WTC11 (cell line): ENCODE data around the gene CDK5.

ENCODE experiments used
- CREB1 ChIP-seq: sonication (generic); formaldehyde crosslinking; IDR thresholded peaks from 2 replicates; pipeline ENCODE4 v1.8.0; 2023; ENCODE audit warnings: mild to moderate bottlenecking, missing genetic modification reagents
- CTCF ChIP-seq: fragments of 200-600 bp; IDR thresholded peaks from 2 replicates; pipeline ENCODE4 v1.8.0; 2022; ENCODE audit warnings: antibody characterized with exemption
- RELA ChIP-seq: sonication (generic); formaldehyde crosslinking; IDR thresholded peaks from 2 replicates; pipeline ENCODE4 v1.8.1; 2022; ENCODE audit warnings: missing genetic modification reagents, mild to moderate bottlenecking, borderline replicate concordance
- ZNF138 ChIP-seq: sonication (generic); formaldehyde crosslinking; conservative IDR thresholded peaks from 2 replicates; pipeline ENCODE4 v1.8.1; 2022; ENCODE audit warnings: mild to moderate bottlenecking, moderate library complexity, missing genetic modification reagents
- ZNF423 ChIP-seq: fragments of 250-450 bp; sonication (Bioruptor Pico); IDR thresholded peaks from 2 replicates; pipeline ENCODE4 v2.1.2; 2022; ENCODE audit warnings: mild to moderate bottlenecking, moderate library complexity
- TF ChIP-seq, protein P1 (sequence below): sonication (generic); formaldehyde crosslinking; IDR thresholded peaks from 2 replicates; pipeline ENCODE4 v1.8.1; 2023; ENCODE audit warnings: mild to moderate bottlenecking, missing genetic modification reagents
- TF ChIP-seq, protein P2 (sequence below): sonication (generic); formaldehyde crosslinking; IDR thresholded peaks from 2 replicates; pipeline ENCODE4 v1.8.0; 2022; ENCODE audit warnings: mild to moderate bottlenecking, missing genetic modification reagents

DNA sequence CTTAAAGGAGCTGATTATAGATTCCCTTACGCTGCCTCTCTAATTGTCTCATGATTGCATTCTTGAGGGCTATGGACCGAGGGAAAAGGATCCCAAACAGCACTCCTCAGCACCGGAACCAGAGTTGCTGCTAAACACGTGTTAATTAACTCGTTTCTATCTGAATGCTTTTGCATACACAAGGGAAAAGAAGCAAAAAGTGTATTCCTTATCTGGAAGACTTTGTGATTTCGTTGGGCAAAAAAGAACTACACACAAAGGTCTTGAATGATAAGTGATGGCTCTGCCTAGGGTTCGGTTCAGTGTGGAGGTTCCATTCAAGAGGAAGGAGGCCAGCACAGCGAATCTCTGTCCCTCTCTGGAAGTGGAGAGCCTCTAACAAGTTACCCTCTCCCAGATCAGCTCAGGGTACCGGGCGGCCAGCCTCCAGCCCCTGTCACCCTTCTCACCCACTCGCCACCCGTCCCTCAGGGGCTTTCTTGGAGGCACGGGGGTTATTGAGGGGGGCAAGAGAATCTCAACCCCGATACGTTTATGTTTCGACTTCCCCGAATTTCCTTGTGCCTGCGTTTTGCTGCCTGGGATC lies 1.2 kb upstream of the CDK5 start:
- TF ChIP-seq, protein P1, sequence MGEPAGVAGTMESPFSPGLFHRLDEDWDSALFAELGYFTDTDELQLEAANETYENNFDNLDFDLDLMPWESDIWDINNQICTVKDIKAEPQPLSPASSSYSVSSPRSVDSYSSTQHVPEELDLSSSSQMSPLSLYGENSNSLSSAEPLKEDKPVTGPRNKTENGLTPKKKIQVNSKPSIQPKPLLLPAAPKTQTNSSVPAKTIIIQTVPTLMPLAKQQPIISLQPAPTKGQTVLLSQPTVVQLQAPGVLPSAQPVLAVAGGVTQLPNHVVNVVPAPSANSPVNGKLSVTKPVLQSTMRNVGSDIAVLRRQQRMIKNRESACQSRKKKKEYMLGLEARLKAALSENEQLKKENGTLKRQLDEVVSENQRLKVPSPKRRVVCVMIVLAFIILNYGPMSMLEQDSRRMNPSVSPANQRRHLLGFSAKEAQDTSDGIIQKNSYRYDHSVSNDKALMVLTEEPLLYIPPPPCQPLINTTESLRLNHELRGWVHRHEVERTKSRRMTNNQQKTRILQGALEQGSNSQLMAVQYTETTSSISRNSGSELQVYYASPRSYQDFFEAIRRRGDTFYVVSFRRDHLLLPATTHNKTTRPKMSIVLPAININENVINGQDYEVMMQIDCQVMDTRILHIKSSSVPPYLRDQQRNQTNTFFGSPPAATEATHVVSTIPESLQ (CRISPR knock-in tag), result no peak
- no peak for TF ChIP-seq CTCF
- TF ChIP-seq, protein P2, sequence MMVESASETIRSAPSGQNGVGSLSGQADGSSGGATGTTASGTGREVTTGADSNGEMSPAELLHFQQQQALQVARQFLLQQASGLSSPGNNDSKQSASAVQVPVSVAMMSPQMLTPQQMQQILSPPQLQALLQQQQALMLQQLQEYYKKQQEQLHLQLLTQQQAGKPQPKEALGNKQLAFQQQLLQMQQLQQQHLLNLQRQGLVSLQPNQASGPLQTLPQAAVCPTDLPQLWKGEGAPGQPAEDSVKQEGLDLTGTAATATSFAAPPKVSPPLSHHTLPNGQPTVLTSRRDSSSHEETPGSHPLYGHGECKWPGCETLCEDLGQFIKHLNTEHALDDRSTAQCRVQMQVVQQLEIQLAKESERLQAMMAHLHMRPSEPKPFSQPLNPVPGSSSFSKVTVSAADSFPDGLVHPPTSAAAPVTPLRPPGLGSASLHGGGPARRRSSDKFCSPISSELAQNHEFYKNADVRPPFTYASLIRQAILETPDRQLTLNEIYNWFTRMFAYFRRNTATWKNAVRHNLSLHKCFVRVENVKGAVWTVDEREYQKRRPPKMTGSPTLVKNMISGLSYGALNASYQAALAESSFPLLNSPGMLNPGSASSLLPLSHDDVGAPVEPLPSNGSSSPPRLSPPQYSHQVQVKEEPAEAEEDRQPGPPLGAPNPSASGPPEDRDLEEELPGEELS, result no peak
- TF ChIP-seq RELA (CRISPR knock-in tag), result no peak
- TF ChIP-seq CREB1, result no peak
- TF ChIP-seq ZNF423 (CRISPR knock-in tag), result no peak
- no peak for TF ChIP-seq ZNF138
